ENCODE data around the gene WDPCP.

GRCh38 chr2:63514237-63514716 is 74.0 kb downstream of the WDPCP start:
- no peak for TF ChIP-seq YY1 (IDR thresholded peaks at IDR 0.05; ENCODE audit: insufficient read depth, insufficient read length)
- TF ChIP-seq SUZ12 (IDR thresholded peaks at IDR 0.05; ENCODE audit: extremely low read depth, insufficient read depth, insufficient read length): no peak
- no peak for TF ChIP-seq ZNF274 (IDR thresholded peaks at IDR 0.05; ENCODE audit: low read depth, low read length)
